B cell (primary cell): ENCODE measurements around the gene SCARB1. TPM values are rescaled to one million over a fixed set of nuclear protein-coding genes. Genes with fewer than 3 reads are reported as not detected.
A peak's percentile ranks its signal among the peaks of the same experiment; 100 is the strongest.

Experiments
- ATAC-seq: fragments of 200-7000 bp; cut with Tn5 transposase; one replicate; pipeline ENCODE4 v1.10.0; 2021; ENCODE audit warnings: low read depth, mild to moderate bottlenecking, moderate number of reproducible peaks, moderate library complexity
- CTCF ChIA-PET: fragments of 350-600 bp; sonication (Branson Sonifier 250); formaldehyde crosslinking; loops from one replicate; lab custom pipeline; 2021; ENCODE audit warnings: antibody characterized with exemption, inconsistent platforms; lab: Charles Lee
- POLR2A ChIA-PET: fragments of 350-600 bp; sonication (Branson Sonifier 250); formaldehyde crosslinking; loops from one replicate; lab custom pipeline; 2021; ENCODE audit warnings: antibody characterized with exemption; lab: Charles Lee
- DNase-seq: peaks from one replicate; pipeline ENCODE4 v3.0.0; 2013
- H2AFZ ChIP-seq: 2 replicates; pipeline ENCODE4 v1.6.1; 2012; ENCODE audit warnings: mild to moderate bottlenecking, low read depth, low read length; ENCODE audit not compliant: insufficient read depth, poor library complexity, severe bottlenecking
- H3K27ac ChIP-seq, 2 donors: 1 replicate in 1 of 2; 2 replicates in 1 of 2; pipeline ENCODE4 v1.5.1; 2012 to 2013; ENCODE audit warnings: low read length in 2 of 2, mild to moderate bottlenecking in 2 of 2, moderate library complexity in 1 of 2
- H3K27me3 ChIP-seq, 4 experiments: fragments of 200-600 bp in 1 of 4; sonication (generic) in 1 of 4; replicated peaks in 1 of 4; 1 replicate in 2 of 4; 2 replicates in 2 of 4; pipeline versions ENCODE4 v1.6.1 to v1.7.0; 2013 to 2016; ENCODE audit warnings: low read length in 3 of 4, mild to moderate bottlenecking in 2 of 4, mixed read lengths in 1 of 4, moderate library complexity in 1 of 4; ENCODE audit not compliant: insufficient read depth in 4 of 4, control insufficient read depth in 3 of 4; ENCODE audit errors: control extremely low read depth in 1 of 4
- H3K36me3 ChIP-seq, 2 experiments: replicated peaks in 1 of 2; 1 replicate in 1 of 2; 2 replicates in 1 of 2; pipeline versions ENCODE4 v1.6.1 to v1.7.1; 2013; ENCODE audit warnings: low read length in 1 of 2; ENCODE audit not compliant: insufficient read depth in 2 of 2, control insufficient read depth in 1 of 2; ENCODE audit errors: control extremely low read depth in 1 of 2, extremely low read depth in 1 of 2
- H3K4me1 ChIP-seq, 2 donors: fragments of 200-600 bp in 1 of 2; sonication (generic) in 1 of 2; 1 replicate in 1 of 2; 2 replicates in 1 of 2; pipeline versions ENCODE4 v1.5.1 to v1.6.1; 2013 to 2017; ENCODE audit warnings: low read length in 2 of 2; ENCODE audit not compliant: control insufficient read depth in 2 of 2, insufficient read depth in 2 of 2
- H3K4me2 ChIP-seq: replicated peaks from 2 replicates; pipeline ENCODE3; 2012; ENCODE audit warnings: mild to moderate bottlenecking, low read depth, low read length; ENCODE audit not compliant: poor library complexity, severe bottlenecking
- H3K4me3 ChIP-seq, 5 experiments: fragments of 200-600 bp in 1 of 5; sonication (generic) in 1 of 5; 1 replicate in 3 of 5; 2 replicates in 2 of 5; pipeline versions ENCODE4 v1.5.1 to v1.7.0; 2011 to 2016; ENCODE audit warnings: low read length in 4 of 5, mild to moderate bottlenecking in 4 of 5, low read depth in 2 of 5, control low read depth in 1 of 5, moderate library complexity in 1 of 5; ENCODE audit not compliant: insufficient read depth in 1 of 5; ENCODE audit errors: control extremely low read depth in 1 of 5, extremely low read depth in 1 of 5
- H3K79me2 ChIP-seq: fragments of 200-600 bp; sonication (generic); one replicate; pipeline ENCODE4 v1.6.0; 2016; ENCODE audit warnings: low read length; ENCODE audit not compliant: control insufficient read depth, insufficient read depth
- H3K9ac ChIP-seq: fragments of 200-600 bp; sonication (generic); 2 replicates; pipeline ENCODE4 v1.6.1; 2017; ENCODE audit warnings: mild to moderate bottlenecking, low read length, moderate library complexity
- H3K9me3 ChIP-seq, 3 donors: one replicate each; pipeline versions ENCODE4 v1.6.1 to v1.7.1; 2013; ENCODE audit warnings: low read length in 2 of 3; ENCODE audit not compliant: control insufficient read depth in 2 of 3, insufficient read depth in 1 of 3; ENCODE audit errors: control extremely low read depth in 1 of 3
- H4K20me1 ChIP-seq: 2 replicates; pipeline ENCODE4 v1.6.0; 2012; ENCODE audit warnings: mild to moderate bottlenecking, low read length; ENCODE audit not compliant: insufficient read depth, control insufficient read depth, poor library complexity, severe bottlenecking
- H3K27ac Mint-ChIP-seq: one replicate; pipeline ENCODE4 v1.8.0; 2021; ENCODE audit warnings: mixed read lengths
- H3K27me3 Mint-ChIP-seq: one replicate; pipeline ENCODE4 v1.8.0; 2021; ENCODE audit warnings: mixed read lengths
- H3K4me1 Mint-ChIP-seq: one replicate; pipeline ENCODE4 v1.8.0; 2021; ENCODE audit warnings: mixed read lengths
- H3K4me3 Mint-ChIP-seq: one replicate; pipeline ENCODE4 v1.8.0; 2021; ENCODE audit warnings: mixed read lengths
- H3K9me3 Mint-ChIP-seq: one replicate; pipeline ENCODE4 v1.8.0; 2022; ENCODE audit warnings: mixed read lengths; ENCODE audit not compliant: insufficient read depth
- CTCF ChIP-seq: fragments of 200-600 bp; IDR thresholded peaks from one replicate; pipeline ENCODE4 v1.8.0; 2022; ENCODE audit warnings: antibody characterized with exemption, mild to moderate bottlenecking
- EZH2 ChIP-seq: IDR thresholded peaks from 2 replicates; pipeline ENCODE4 v1.6.1; 2012; ENCODE audit warnings: borderline replicate concordance, low read depth, mild to moderate bottlenecking, moderate library complexity, low read length; ENCODE audit not compliant: insufficient read depth, poor library complexity, severe bottlenecking
- WGBS: methylation state at CpG from one replicate; pipeline ENCODE4 v1.1.5; 2013; ENCODE audit warnings: missing lambda C conversion rate; ENCODE audit not compliant: insufficient coverage; 5-methylcytosine and 5-hydroxymethylcytosine counted together
- intact Hi-C: fragments of 100-400 bp; cut with micrococcal nuclease; formaldehyde crosslinking; loops from one replicate; pipeline ENCODE4 v1.10.0; 2022
- polyA plus RNA-seq: library from polyadenylated mRNA; depleted of rRNA; stranded (reverse); fragments of >200 nt; gene quantifications from 2 replicates; pipeline ENCODE4 v1.2.3, GENCODE V29; 2012
- total RNA-seq, 2 donors: library from RNA; stranded (reverse); fragments of 120-200 nt in 1 of 2; gene quantifications; 1 replicate in 1 of 2; 2 replicates in 1 of 2; pipeline versions ENCODE4 v1.2.3 to v1.2.4, GENCODE V29; 2013 to 2022

SCARB1 gene
- total and polyA plus RNA-seq, 2 donors (not counting 1 experiment from before 2014, with no cell fraction given): 26.8 to 30.7 TPM

GRCh38 chr12:124862768-124863415 is 772 bp downstream of the SCARB1 start:
- Histone ChIP-seq H3K36me3 (no peaks in the 10 kb centered on the region), H2AFZ (peak overlapping the region; percentile 98), H3K9me3 (no peaks in the 10 kb centered on the region), H3K79me2 (no peaks in the 10 kb centered on the region), H3K9ac (peak overlapping the region; percentile 78), H3K27me3 (no peaks in the 10 kb centered on the region), H3K27ac (peak overlapping the region in 1 of 2 donors; percentile 58), H3K4me3 (peak overlapping the region; percentile 19 to 78 (median 62)), H3K4me1 (peaks cover 15 to 27% of the 10 kb centered on the region in 2 donors), H3K4me2 (peak overlapping the region; percentile 97), H4K20me1 (no peaks in the 10 kb centered on the region)
- Mint-ChIP-seq H3K27ac (peak overlapping the region; percentile 70), H3K4me3 (peak overlapping the region; percentile 87), H3K9me3 (no peaks in the 10 kb centered on the region), H3K4me1 (peaks cover 39% of the 10 kb centered on the region), H3K27me3 (no peaks in the 10 kb centered on the region)
- ChIA-PET POLR2A (interaction anchor here (0.7 to 1.4 kb wide), 2 partner anchors 51 to 55 kb away, joined by 4 to 5 read pairs; partner anchors contain the start of gene UBC), CTCF (interaction anchor here (0.8 to 1.4 kb wide), 7 partner anchors 15 to 77 kb away, joined by 3 to 7 read pairs (median 5); no protein-coding TSS in a partner anchor)
- intact Hi-C loops: loop anchor here (2.0 to 5.0 kb wide), 4 partner anchors 36 to 471 kb away; partner anchors contain the start of genes AACS and BRI3BP
- peak; percentile 54 for DNase-seq
- TF ChIP-seq CTCF (no peak), EZH2 (no peak)
- ATAC-seq: peak; percentile 1
- WGBS: 15% methylated on average over 17 of the region's 22 CpGs
